ENCODE data around the gene RNF152. TPM values are rescaled to one million over a fixed set of nuclear protein-coding genes. Genes with fewer than 3 reads are reported as not detected.
A peak's percentile ranks its signal among the peaks of the same experiment; 100 is the strongest.

The RNF152 gene
- total RNA-seq, 1 donor from 2014 or later: 137 TPM

GRCh38 chr18:61832858-61833257 is 59.9 kb downstream of the RNF152 start:
- no peaks in the 10 kb centered on the region for H3K9me3 Mint-ChIP-seq (ENCODE audit: low read depth)
- H3K27me3 Mint-ChIP-seq (ENCODE audit: low read depth): no peaks in the 10 kb centered on the region
- H3K27ac Mint-ChIP-seq (ENCODE audit: unreplicated experiment): no peak overlapping the region
- peaks cover 76% of the 10 kb centered on the region for H3K4me1 Mint-ChIP-seq (ENCODE audit: low read depth)
- DNase-seq (ENCODE audit: low spot score): no peak
- TF ChIP-seq CTCF (IDR thresholded peaks at IDR 0.05): no peak
- peaks cover 13% of the 10 kb centered on the region for H3K36me3 Mint-ChIP-seq (ENCODE audit: low read depth)
- H3K4me3 Mint-ChIP-seq (ENCODE audit: unreplicated experiment): no peak overlapping the region

GRCh38 chr18:61831071-61831470 is 61.7 kb downstream of the RNF152 start:
- no peaks in the 10 kb centered on the region for H3K9me3 Mint-ChIP-seq (ENCODE audit: low read depth)
- peaks cover 11% of the 10 kb centered on the region for H3K36me3 Mint-ChIP-seq (ENCODE audit: low read depth)
- no peak for TF ChIP-seq CTCF (IDR thresholded peaks at IDR 0.05)
- H3K27me3 Mint-ChIP-seq (ENCODE audit: low read depth): no peaks in the 10 kb centered on the region
- H3K4me3 Mint-ChIP-seq (ENCODE audit: unreplicated experiment): no peak overlapping the region
- DNase-seq (ENCODE audit: low spot score): no peak
- H3K27ac Mint-ChIP-seq (ENCODE audit: unreplicated experiment): no peak overlapping the region
- H3K4me1 Mint-ChIP-seq (ENCODE audit: low read depth): peaks cover 78% of the 10 kb centered on the region

DNA sequence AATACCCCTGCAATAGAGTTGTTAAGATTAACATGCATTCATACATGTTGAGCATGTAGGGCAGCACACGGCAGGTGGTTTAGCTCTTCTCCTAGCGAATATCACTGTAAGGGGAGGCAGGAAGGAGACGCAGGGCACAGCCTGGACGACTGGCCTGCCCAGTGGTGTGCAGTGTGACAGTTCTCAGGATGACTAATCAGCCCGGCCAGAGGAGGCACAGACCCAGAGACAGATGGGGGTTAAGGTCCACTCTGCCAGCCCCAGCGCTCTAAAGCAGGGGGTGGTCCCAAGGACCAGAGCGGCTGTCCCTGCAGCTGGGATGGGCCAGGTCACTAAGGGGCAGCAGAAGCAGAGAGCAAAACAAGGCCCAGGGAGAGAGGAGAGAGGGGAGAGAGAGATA is 63.7 kb downstream of the RNF152 start:
- Mint-ChIP-seq H3K4me3 (ENCODE audit: unreplicated experiment) (no peak overlapping the region), H3K27me3 (ENCODE audit: low read depth) (no peaks in the 10 kb centered on the region), H3K27ac (ENCODE audit: unreplicated experiment) (peak overlapping the region; percentile 73), H3K4me1 (ENCODE audit: low read depth) (peaks cover 83% of the 10 kb centered on the region), H3K9me3 (ENCODE audit: low read depth) (no peaks in the 10 kb centered on the region), H3K36me3 (ENCODE audit: low read depth) (peaks cover 8% of the 10 kb centered on the region)
- no peak for DNase-seq (ENCODE audit: low spot score)
- no peak for TF ChIP-seq CTCF (IDR thresholded peaks at IDR 0.05)

GRCh38 chr18:61827591-61827990 is 65.2 kb downstream of the RNF152 start:
- no peak overlapping the region for H3K27ac Mint-ChIP-seq (ENCODE audit: unreplicated experiment)
- DNase-seq (ENCODE audit: low spot score): no peak
- H3K9me3 Mint-ChIP-seq (ENCODE audit: low read depth): no peaks in the 10 kb centered on the region
- peaks cover 68% of the 10 kb centered on the region for H3K4me1 Mint-ChIP-seq (ENCODE audit: low read depth)
- no peak overlapping the region for H3K4me3 Mint-ChIP-seq (ENCODE audit: unreplicated experiment)
- peaks cover 10% of the 10 kb centered on the region for H3K36me3 Mint-ChIP-seq (ENCODE audit: low read depth)
- TF ChIP-seq CTCF (IDR thresholded peaks at IDR 0.05): no peak
- H3K27me3 Mint-ChIP-seq (ENCODE audit: low read depth): no peaks in the 10 kb centered on the region

DNA sequence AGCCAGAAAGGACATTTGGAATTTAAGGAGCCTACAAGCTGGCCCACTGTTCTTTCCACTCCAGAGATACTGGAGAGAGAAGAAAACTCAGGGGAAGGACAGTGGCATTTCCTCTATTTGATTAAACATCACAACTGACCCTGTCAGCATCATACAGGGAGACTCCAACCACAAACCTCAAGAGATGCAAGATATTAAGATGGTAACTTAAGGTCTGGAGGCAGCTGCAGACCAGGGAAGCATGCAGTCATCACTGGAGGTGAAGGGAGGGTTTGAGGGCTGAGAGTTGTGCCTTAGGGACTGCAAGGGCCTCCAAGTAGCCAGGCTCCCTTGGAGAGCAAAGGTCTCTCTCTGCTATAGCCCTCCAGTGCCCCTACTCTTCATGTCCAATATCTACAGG is 67.4 kb downstream of the RNF152 start:
- peaks cover 64% of the 10 kb centered on the region for H3K4me1 Mint-ChIP-seq (ENCODE audit: low read depth)

More for the DNA sequence above, 67.4 kb downstream of the RNF152 start:
- no peak overlapping the region for H3K4me3 Mint-ChIP-seq (ENCODE audit: unreplicated experiment)
- no peak for DNase-seq (ENCODE audit: low spot score)
- H3K36me3 Mint-ChIP-seq (ENCODE audit: low read depth): peaks cover 13% of the 10 kb centered on the region
- peak overlapping the region; percentile 52 for H3K27ac Mint-ChIP-seq (ENCODE audit: unreplicated experiment)
- no peaks in the 10 kb centered on the region for H3K27me3 Mint-ChIP-seq (ENCODE audit: low read depth)
- no peak for TF ChIP-seq CTCF (IDR thresholded peaks at IDR 0.05)
- no peaks in the 10 kb centered on the region for H3K9me3 Mint-ChIP-seq (ENCODE audit: low read depth)

Measured in chondrocyte (in vitro differentiated cells).